8988T (cell line): ENCODE results near the gene PTGFR.

Experiments
- DNase-seq: peaks from one replicate; pipeline ENCODE4 v3.0.0; 2011

Gene PTGFR

GRCh38 chr1:78520843-78521242 is 30.1 kb downstream of the PTGFR start:
- no peak for DNase-seq

- DNase-seq, result no peak
Measured at GRCh38 chr1:78522136-78522535, 31.4 kb downstream of the PTGFR start.

GRCh38 chr1:78526496-78526895 is 35.7 kb downstream of the PTGFR start:
- DNase-seq, result no peak

GRCh38 chr1:78527706-78528105 is 36.9 kb downstream of the PTGFR start:
- no peak for DNase-seq

GRCh38 chr1:78533527-78533926 is 42.8 kb downstream of the PTGFR start:
- DNase-seq, result no peak

- no peak for DNase-seq
Measured at GRCh38 chr1:78535286-78535685, 44.5 kb downstream of the PTGFR start.

- no peak for DNase-seq
Measured at GRCh38 chr1:78536427-78536826, 45.7 kb downstream of the PTGFR start.

- DNase-seq, result no peak
Measured at GRCh38 chr1:78540048-78540447, 49.3 kb downstream of the PTGFR start.

- no peak for DNase-seq
Measured at GRCh38 chr1:78541479-78541878, 50.7 kb downstream of the PTGFR start.

- DNase-seq, result no peak
Measured at GRCh38 chr1:78543941-78544643, 53.3 kb downstream of the PTGFR start.

GRCh38 chr1:78547081-78547480 is 56.3 kb downstream of the PTGFR start:
- DNase-seq, result no peak

GRCh38 chr1:78549331-78549730 is 58.6 kb downstream of the PTGFR start:
- no peak for DNase-seq

GRCh38 chr1:78549891-78550290 is 59.1 kb downstream of the PTGFR start:
- DNase-seq, result no peak

GRCh38 chr1:78553859-78554258 is 63.1 kb downstream of the PTGFR start:
- DNase-seq, result no peak

GRCh38 chr1:78554840-78555239 is 64.1 kb downstream of the PTGFR start:
- DNase-seq, result no peak

GRCh38 chr1:78559680-78560079 is 68.9 kb downstream of the PTGFR start:
- DNase-seq, result no peak

- DNase-seq, result no peak
Measured at GRCh38 chr1:78560811-78561210, 70.0 kb downstream of the PTGFR start.

- no peak for DNase-seq
Measured at GRCh38 chr1:78561856-78562255, 71.1 kb downstream of the PTGFR start.

- no peak for DNase-seq
Measured at GRCh38 chr1:78565393-78565792, 74.6 kb downstream of the PTGFR start.

GRCh38 chr1:78570539-78570938 is 79.8 kb downstream of the PTGFR start:
- no peak for DNase-seq

GRCh38 chr1:78577257-78578100 is 86.7 kb downstream of the PTGFR start:
- no peak for DNase-seq

GRCh38 chr1:78586572-78586971 is 95.8 kb downstream of the PTGFR start:
- no peak for DNase-seq

GRCh38 chr1:78587211-78587610 is 96.4 kb downstream of the PTGFR start:
- no peak for DNase-seq
